H1 (cell line): ENCODE measurements around the gene SLFN12L. TPM values are rescaled to one million over a fixed set of nuclear protein-coding genes. Genes with fewer than 3 reads are reported as not detected.
A peak's percentile ranks its signal among the peaks of the same experiment; 100 is the strongest.

Experiments used
- CTCF ChIA-PET: fragments of 300-600 bp; sonication (Branson Sonifier 250); formaldehyde crosslinking; loops from one replicate; lab custom pipeline; 2021; ENCODE audit not compliant: partially characterized antibody; lab: Charles Lee
- POLR2A ChIA-PET: fragments of 300-600 bp; sonication (Branson Sonifier 250); formaldehyde crosslinking; loops from one replicate; lab custom pipeline; 2021; ENCODE audit warnings: inconsistent platforms; ENCODE audit not compliant: partially characterized antibody; lab: Charles Lee
- DNase-seq, 2 experiments: peaks; one replicate each; pipeline versions ENCODE4 v3.0.0 to v3.0.0-alpha.2; 2010 to 2022; ENCODE audit warnings: low spot score in 2 of 2, low read depth in 1 of 2, mixed read lengths in 1 of 2
- FAIRE-seq: peaks from 2 replicates; lab custom pipeline; 2011; peaks lifted over from hg19 to GRCh38; lab: Jason Lieb, UNC
- H2AFZ ChIP-seq: 2 replicates; pipeline ENCODE4 v1.8.1; 2012; ENCODE audit warnings: low read length, inconsistent platforms
- H2AK5ac ChIP-seq: 2 replicates; pipeline ENCODE4 v1.6.1; 2013; ENCODE audit warnings: low read depth, low read length
- H2BK120ac ChIP-seq: replicated peaks from 2 replicates; pipeline ENCODE3; 2013; ENCODE audit warnings: low read depth, low read length, inconsistent platforms
- H2BK12ac ChIP-seq: 2 replicates; pipeline ENCODE4 v1.6.1; 2013; ENCODE audit warnings: low read depth, low read length
- H2BK15ac ChIP-seq: 2 replicates; pipeline ENCODE4 v1.6.1; 2013; ENCODE audit warnings: low read length
- H2BK20ac ChIP-seq: 2 replicates; pipeline ENCODE4 v1.6.1; 2013; ENCODE audit warnings: low read length
- H2BK5ac ChIP-seq: 2 replicates; pipeline ENCODE4 v1.6.1; 2013; ENCODE audit warnings: low read depth, low read length
- H3K14ac ChIP-seq: 2 replicates; pipeline ENCODE4 v1.6.1; 2013; ENCODE audit warnings: inconsistent platforms; ENCODE audit not compliant: insufficient read length
- H3K18ac ChIP-seq: 2 replicates; pipeline ENCODE4 v1.6.1; 2013; ENCODE audit warnings: low read length; ENCODE audit errors: extremely low read depth
- H3K23ac ChIP-seq: 2 replicates; pipeline ENCODE4 v1.6.1; 2013; ENCODE audit warnings: inconsistent platforms; ENCODE audit not compliant: insufficient read length
- H3K23me2 ChIP-seq: 2 replicates; pipeline ENCODE4 v1.6.1; 2013; ENCODE audit warnings: low read depth, low read length
- H3K27ac ChIP-seq: 2 replicates; pipeline ENCODE4 v1.6.1; 2011; ENCODE audit warnings: low read depth, low read length, inconsistent platforms
- H3K27me3 ChIP-seq, 4 experiments: replicated peaks in 1 of 4; 1 replicate in 1 of 4; 2 replicates in 3 of 4; pipeline versions ENCODE4 v1.6.1 to v1.8.1; 2011 to 2013; ENCODE audit warnings: low read length in 3 of 4, mild to moderate bottlenecking in 3 of 4, inconsistent platforms in 2 of 4, mixed read lengths in 2 of 4, moderate library complexity in 1 of 4; ENCODE audit not compliant: control insufficient read depth in 3 of 4, insufficient read depth in 3 of 4; ENCODE audit errors: extremely low read depth in 1 of 4
- H3K36me3 ChIP-seq, 4 experiments: 2 replicates each; pipeline versions ENCODE4 v1.6.1 to v1.8.1; 2011 to 2013; ENCODE audit warnings: mild to moderate bottlenecking in 4 of 4, low read length in 3 of 4, moderate library complexity in 2 of 4, control low read depth in 1 of 4, inconsistent platforms in 1 of 4; ENCODE audit not compliant: insufficient read depth in 4 of 4, control insufficient read depth in 2 of 4
- H3K4ac ChIP-seq: replicated peaks from 2 replicates; pipeline ENCODE3; 2013; ENCODE audit warnings: low read length, low read depth, mixed read lengths, inconsistent platforms; ENCODE audit not compliant: insufficient read length
- H3K4me1 ChIP-seq, 4 experiments: replicated peaks in 1 of 4; 1 replicate in 1 of 4; 2 replicates in 3 of 4; pipeline versions ENCODE4 v1.6.1 to v1.8.1; 2011 to 2013; ENCODE audit warnings: low read length in 3 of 4, inconsistent platforms in 2 of 4, mixed read lengths in 1 of 4; ENCODE audit not compliant: insufficient read depth in 4 of 4, control insufficient read depth in 3 of 4
- H3K4me2 ChIP-seq, 2 experiments: 2 replicates each; pipeline versions ENCODE4 v1.6.1 to v1.8.1; 2011 to 2013; ENCODE audit warnings: low read depth in 2 of 2, low read length in 2 of 2, control low read depth in 1 of 2, inconsistent platforms in 1 of 2, mild to moderate bottlenecking in 1 of 2; ENCODE audit not compliant: insufficient read depth in 1 of 2
- H3K4me3 ChIP-seq, 4 experiments: fragments of 200-600, 300-600 bp in 1 of 4; sonication (generic), shearing (Covaris generic), sonication (Bioruptor Twin) in 1 of 4; 2 replicates each; pipeline versions ENCODE4 v1.5.1 to v1.8.1; 2011 to 2016; ENCODE audit warnings: low read length in 4 of 4, low read depth in 3 of 4, control low read depth in 2 of 4, inconsistent platforms in 2 of 4, mild to moderate bottlenecking in 2 of 4, mixed read lengths in 1 of 4, moderate library complexity in 1 of 4; ENCODE audit not compliant: insufficient read depth in 2 of 4; ENCODE audit errors: extremely low read depth in 1 of 4
- H3K56ac ChIP-seq: replicated peaks from 2 replicates; pipeline ENCODE3; 2013; ENCODE audit warnings: low read depth, mild to moderate bottlenecking, mixed read lengths, low read length, inconsistent platforms; ENCODE audit not compliant: insufficient read length
- H3K79me1 ChIP-seq: 2 replicates; pipeline ENCODE4 v1.6.1; 2013; ENCODE audit warnings: low read depth, low read length, control low read depth
- H3K79me2 ChIP-seq, 2 experiments: 2 replicates each; pipeline versions ENCODE4 v1.6.1 to v1.8.1; 2012 to 2013; ENCODE audit warnings: low read length in 2 of 2, mild to moderate bottlenecking in 2 of 2, inconsistent platforms in 1 of 2; ENCODE audit not compliant: insufficient read depth in 2 of 2, control insufficient read depth in 1 of 2
- H3K9ac ChIP-seq, 4 experiments: replicated peaks in 1 of 4; 1 replicate in 1 of 4; 2 replicates in 3 of 4; pipeline versions ENCODE4 v1.6.1 to v1.8.1; 2011 to 2013; ENCODE audit warnings: low read depth in 3 of 4, low read length in 3 of 4, control low read depth in 2 of 4, mild to moderate bottlenecking in 2 of 4, moderate library complexity in 2 of 4, inconsistent platforms in 1 of 4; ENCODE audit errors: extremely low read depth in 1 of 4
- H3K9me3 ChIP-seq, 2 experiments: 2 replicates each; pipeline versions ENCODE4 v1.6.1 to v1.8.1; 2012 to 2013; ENCODE audit warnings: mild to moderate bottlenecking in 2 of 2, moderate library complexity in 2 of 2, control low read depth in 1 of 2, inconsistent platforms in 1 of 2, low read depth in 1 of 2, low read length in 1 of 2, mixed read lengths in 1 of 2; ENCODE audit not compliant: insufficient read depth in 2 of 2
- H4K20me1 ChIP-seq, 2 experiments: replicated peaks in 1 of 2; 2 replicates each; pipeline versions ENCODE3 to v1.8.1; 2011 to 2013; ENCODE audit warnings: inconsistent platforms in 2 of 2, low read length in 2 of 2, mild to moderate bottlenecking in 1 of 2; ENCODE audit not compliant: insufficient read depth in 2 of 2, control insufficient read depth in 1 of 2
- H4K5ac ChIP-seq: 2 replicates; pipeline ENCODE4 v1.6.1; 2013; ENCODE audit warnings: low read length, low read depth, mixed read lengths, inconsistent platforms; ENCODE audit not compliant: insufficient read length
- H4K8ac ChIP-seq: 2 replicates; pipeline ENCODE4 v1.8.0; 2013; ENCODE audit warnings: mild to moderate bottlenecking, moderate library complexity, low read length, inconsistent platforms; ENCODE audit not compliant: insufficient read depth; ENCODE audit errors: extremely low read depth
- H4K91ac ChIP-seq: replicated peaks from 2 replicates; pipeline ENCODE3; 2013; ENCODE audit warnings: low read length, mixed read lengths, inconsistent platforms; ENCODE audit not compliant: insufficient read length
- CEBPB ChIP-seq: IDR thresholded peaks from 2 replicates; pipeline ENCODE4 v1.6.1; 2012; ENCODE audit warnings: low read depth, low read length
- RAD21 ChIP-seq, 2 experiments: IDR thresholded peaks in 1 of 2; conservative IDR thresholded peaks in 1 of 2; 2 replicates each; pipeline ENCODE4 v1.6.1; 2011; ENCODE audit warnings: low read depth in 2 of 2, low read length in 2 of 2, improper control_type of control experiment in 1 of 2, inconsistent platforms in 1 of 2, mild to moderate bottlenecking in 1 of 2, moderate library complexity in 1 of 2
- WGBS, 2 experiments: shearing (Covaris generic) in 1 of 2; methylation state at CpG; one replicate each; pipeline versions ENCODE4 v1.1.6 to v1.1.7; 2013 to 2015; ENCODE audit warnings: low lambda C conversion rate in 2 of 2, mixed read lengths in 2 of 2, inconsistent platforms in 1 of 2, low coverage in 1 of 2, missing lambda C conversion rate in 1 of 2; ENCODE audit not compliant: insufficient replicate concordance in 2 of 2, insufficient coverage in 1 of 2, insufficient read length in 1 of 2; ENCODE audit errors: extremely low coverage in 1 of 2, missing lambda C conversion rate in 1 of 2; 5-methylcytosine and 5-hydroxymethylcytosine counted together
- polyA plus RNA-seq, 7 experiments: library from polyadenylated mRNA; depleted of rRNA in 3 of 7; stranded (reverse) in 5 of 7; unstranded in 2 of 7; fragments of >200 nt in 5 of 7; fragments of 200-250 nt in 2 of 7; gene quantifications; 1 replicate in 5 of 7; 2 replicates in 1 of 7; 4 replicates in 1 of 7; pipeline versions ENCODE4 v1.2.1 to v1.2.3, GENCODE V29; 2011 to 2013; ENCODE audit warnings: missing spikeins in 2 of 7, mixed read lengths in 2 of 7
- total RNA-seq: library from RNA; stranded (reverse); fragmentation: NEBNext Ultra II Directional; extraction: Animal tissue kit (Norgen Biotek cat#: 25700); gene quantifications from 2 replicates; pipeline ENCODE4 v1.2.1, GENCODE V29; 2021
- TF ChIP-seq, protein P1 (sequence below), 3 experiments: IDR thresholded peaks; 1 replicate in 2 of 3; 2 replicates in 1 of 3; pipeline versions ENCODE4 v1.5.1 to v1.6.1; 2011; ENCODE audit warnings: low read length in 3 of 3, mild to moderate bottlenecking in 3 of 3, inconsistent platforms in 2 of 3, low read depth in 1 of 3, moderate library complexity in 1 of 3; ENCODE audit not compliant: insufficient read depth in 1 of 3; ENCODE audit errors: control extremely low read depth in 1 of 3

SLFN12L gene
- total and polyA plus RNA-seq, 2 of the 8 experiments (the other 6 are each of a cell fraction or from before 2014, with no cell fraction given), result not detected

DNA sequence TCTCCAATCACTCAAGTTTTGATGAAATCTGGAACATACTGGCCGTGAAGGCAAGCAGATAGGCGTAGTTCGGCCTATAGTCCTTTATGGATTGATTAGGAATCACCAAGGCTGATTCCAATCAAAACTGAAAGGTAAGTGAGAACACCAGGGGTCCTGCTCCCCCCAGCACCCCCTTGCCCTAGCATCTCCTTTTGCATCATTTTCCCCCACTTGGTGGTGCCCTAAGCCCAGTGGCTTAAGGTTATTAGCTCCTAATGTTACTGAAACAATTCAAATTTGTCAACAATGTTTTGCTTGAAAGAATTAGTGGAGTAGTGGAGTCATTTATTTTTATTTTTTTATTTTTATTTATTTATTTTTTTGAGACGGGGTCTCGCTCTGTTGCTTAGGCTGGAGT, 18.2 kb upstream of the SLFN12L start:
- H3K23ac ChIP-seq, result no peak overlapping the region
- H4K91ac ChIP-seq, result no peak overlapping the region
- no peak overlapping the region for H3K18ac ChIP-seq
- H3K27me3 ChIP-seq, result no peaks in the 10 kb centered on the region
- H3K9me3 ChIP-seq, result no peaks in the 10 kb centered on the region
- H3K23me2 ChIP-seq, result no peaks in the 10 kb centered on the region
- no peak overlapping the region for H2BK120ac ChIP-seq
- no peak overlapping the region for H3K4me2 ChIP-seq
- no peak for DNase-seq
- ChIA-PET POLR2A (no interaction called here), CTCF (interaction anchor here (0.6 to 1.4 kb wide), 6 partner anchors 18 to 258 kb away, joined by 3 to 4 read pairs (median 3); partner anchors contain the start of gene SLFN12L)
- H3K4ac ChIP-seq, result no peak overlapping the region
- no peak overlapping the region for H2BK15ac ChIP-seq
- H2AK5ac ChIP-seq, result no peak overlapping the region
- WGBS, 2 experiments, result 91% methylated on average over 5 of the region's 5 CpGs; no CpG with 5 or more reads in 1 of the 2 experiments
- peak; percentile 30 to 59; a peak in 3 of 4 replicates for TF ChIP-seq RAD21 (IDR thresholded peaks at IDR 0.05 in 1 of 2, conservative IDR thresholded peaks at IDR 0.05 in 1 of 2; ENCODE audit: low read depth in 2 of 2, low read length in 2 of 2)
- no peak for TF ChIP-seq CEBPB
- TF ChIP-seq, protein P1, sequence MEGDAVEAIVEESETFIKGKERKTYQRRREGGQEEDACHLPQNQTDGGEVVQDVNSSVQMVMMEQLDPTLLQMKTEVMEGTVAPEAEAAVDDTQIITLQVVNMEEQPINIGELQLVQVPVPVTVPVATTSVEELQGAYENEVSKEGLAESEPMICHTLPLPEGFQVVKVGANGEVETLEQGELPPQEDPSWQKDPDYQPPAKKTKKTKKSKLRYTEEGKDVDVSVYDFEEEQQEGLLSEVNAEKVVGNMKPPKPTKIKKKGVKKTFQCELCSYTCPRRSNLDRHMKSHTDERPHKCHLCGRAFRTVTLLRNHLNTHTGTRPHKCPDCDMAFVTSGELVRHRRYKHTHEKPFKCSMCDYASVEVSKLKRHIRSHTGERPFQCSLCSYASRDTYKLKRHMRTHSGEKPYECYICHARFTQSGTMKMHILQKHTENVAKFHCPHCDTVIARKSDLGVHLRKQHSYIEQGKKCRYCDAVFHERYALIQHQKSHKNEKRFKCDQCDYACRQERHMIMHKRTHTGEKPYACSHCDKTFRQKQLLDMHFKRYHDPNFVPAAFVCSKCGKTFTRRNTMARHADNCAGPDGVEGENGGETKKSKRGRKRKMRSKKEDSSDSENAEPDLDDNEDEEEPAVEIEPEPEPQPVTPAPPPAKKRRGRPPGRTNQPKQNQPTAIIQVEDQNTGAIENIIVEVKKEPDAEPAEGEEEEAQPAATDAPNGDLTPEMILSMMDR (IDR thresholded peaks at IDR 0.05; ENCODE audit: control extremely low read depth in 1 of 3, insufficient read depth in 1 of 3, low read depth in 1 of 3, low read length in 3 of 3), result peak in 2 of 3 experiments; percentile 19 to 32; a peak in 2 of 4 replicates
- no peaks in the 10 kb centered on the region for H4K20me1 ChIP-seq
- H4K8ac ChIP-seq, result no peak overlapping the region
- H2AFZ ChIP-seq, result no peak overlapping the region
- no peak overlapping the region for H2BK5ac ChIP-seq
- no peak overlapping the region for H3K27ac ChIP-seq
- no peak overlapping the region for H3K4me3 ChIP-seq
- H3K14ac ChIP-seq, result no peak overlapping the region
- no peak overlapping the region for H4K5ac ChIP-seq
- no peak overlapping the region for H3K9ac ChIP-seq
- H2BK20ac ChIP-seq, result no peak overlapping the region
- no peak overlapping the region for H3K56ac ChIP-seq
- H3K79me2 ChIP-seq, result no peaks in the 10 kb centered on the region
- H3K4me1 ChIP-seq, result no peaks in the 10 kb centered on the region
- FAIRE-seq, result no peak
- H3K79me1 ChIP-seq, result no peaks in the 10 kb centered on the region
- no peaks in the 10 kb centered on the region for H3K36me3 ChIP-seq
- H2BK12ac ChIP-seq, result no peak overlapping the region
